K562 (cell line): ENCODE measurements around the gene UBR3. TPM values are rescaled to one million over a fixed set of nuclear protein-coding genes. Genes with fewer than 3 reads are reported as not detected.
A peak's percentile ranks its signal among the peaks of the same experiment; 100 is the strongest.

Experiments
- BCL6 ChIP-seq: fragments of 250-450 bp; sonication (Bioruptor Pico); IDR thresholded peaks from 2 replicates; pipeline ENCODE4 v1.4.0; 2020
- CHAMP1 ChIP-seq: fragments of 450-650 bp; IDR thresholded peaks from 2 replicates; pipeline ENCODE4 v1.6.1; 2016; ENCODE audit warnings: mild to moderate bottlenecking
- GABPA ChIP-seq: fragments of 200-800 bp; sonication (Bioruptor generic); conservative IDR thresholded peaks from 2 replicates; pipeline ENCODE4 v1.6.1; 2016; ENCODE audit warnings: low read depth, missing genetic modification characterization, missing compliant biosample characterization
- GATAD2A ChIP-seq: fragments of 450-650 bp; IDR thresholded peaks from 2 replicates; pipeline ENCODE4 v1.6.1; 2017
- HSF4 ChIP-seq: fragments of 250-450 bp; sonication (Bioruptor Pico); IDR thresholded peaks from 2 replicates; pipeline ENCODE4 v2.1.2; 2022; ENCODE audit warnings: mild to moderate bottlenecking, moderate library complexity, borderline replicate concordance
- KDM1A ChIP-seq, 2 experiments: fragments of 450-650 bp; IDR thresholded peaks; 2 replicates each; pipeline ENCODE4 v1.6.1; 2016; ENCODE audit warnings: mild to moderate bottlenecking in 2 of 2
- PHF20 ChIP-seq: fragments of 450-650 bp; IDR thresholded peaks from 2 replicates; pipeline ENCODE4 v1.6.1; 2018; ENCODE audit not compliant: partially characterized antibody
- SPI1 ChIP-seq: IDR thresholded peaks from 2 replicates; pipeline ENCODE4 v1.6.1; 2011; ENCODE audit warnings: low read depth, low read length, control low read depth, borderline replicate concordance
- ZEB2 ChIP-seq: fragments of 450-650 bp; IDR thresholded peaks from 2 replicates; pipeline ENCODE4 v1.6.1; 2016
- ZNF23 ChIP-seq: fragments of 250-450 bp; sonication (Bioruptor Pico); IDR thresholded peaks from 2 replicates; pipeline ENCODE4 v1.4.0; 2020; ENCODE audit warnings: mild to moderate bottlenecking
- ZNF57 ChIP-seq: fragments of 450-650 bp; formaldehyde crosslinking; IDR thresholded peaks from 2 replicates; pipeline ENCODE4 v1.4.0; 2020; ENCODE audit warnings: mild to moderate bottlenecking, moderate library complexity
- ZNF583 ChIP-seq: fragments of 250-450 bp; sonication (Bioruptor Pico); IDR thresholded peaks from 2 replicates; pipeline ENCODE4 v1.4.0; 2020
- polyA plus RNA-seq, 8 experiments: library from polyadenylated mRNA; depleted of rRNA in 4 of 8; stranded (reverse) in 5 of 8; unstranded in 3 of 8; fragments of >200 nt; fragmentation: Nextera tagmentation in 2 of 8; fragmentation: Illumina TruSeq in 1 of 8; extraction: Ambion mirVana in 2 of 8; extraction: Trizol in 1 of 8; gene quantifications; 2 replicates each; pipeline versions ENCODE4 v1.2.1 to v1.2.3, GENCODE V29; 2011 to 2014; ENCODE audit warnings: inconsistent platforms in 1 of 8, missing spikeins in 1 of 8
- total RNA-seq, 7 experiments: library from RNA; depleted of rRNA in 6 of 7; stranded (reverse); fragments of >200 nt in 6 of 7; fragmentation: Illumina TruSeq in 2 of 7; extraction: Trizol in 2 of 7; gene quantifications; 2 replicates each; pipeline versions ENCODE4 v1.2.1 to v1.2.3, GENCODE V29; 2011 to 2021; ENCODE audit warnings: low replicate concordance in 1 of 7
- TF ChIP-seq, protein P1 (sequence below), 2 experiments: fragments of 450-650 bp; formaldehyde crosslinking in 1 of 2; IDR thresholded peaks; 2 replicates each; pipeline versions ENCODE4 v1.4.0 to v1.6.1; 2014 to 2020; ENCODE audit warnings: mild to moderate bottlenecking in 2 of 2, borderline replicate concordance in 1 of 2, low read depth in 1 of 2
- TF ChIP-seq, protein P2 (sequence below): sonication (generic); formaldehyde crosslinking; IDR thresholded peaks from 2 replicates; pipeline ENCODE4 v1.8.0; 2022; ENCODE audit warnings: mild to moderate bottlenecking, missing genetic modification reagents, borderline replicate concordance
- TF ChIP-seq, protein P3 (sequence below): fragments of 450-650 bp; formaldehyde crosslinking; conservative IDR thresholded peaks from 2 replicates; pipeline ENCODE4 v1.4.0; 2022; ENCODE audit warnings: mild to moderate bottlenecking, missing genetic modification characterization

Gene UBR3
- total and polyA plus RNA-seq, 9 of the 15 experiments (the other 6 are each of a cell fraction or from before 2014, with no cell fraction given): 14.4 to 63.5 (median 40.4) TPM

DNA sequence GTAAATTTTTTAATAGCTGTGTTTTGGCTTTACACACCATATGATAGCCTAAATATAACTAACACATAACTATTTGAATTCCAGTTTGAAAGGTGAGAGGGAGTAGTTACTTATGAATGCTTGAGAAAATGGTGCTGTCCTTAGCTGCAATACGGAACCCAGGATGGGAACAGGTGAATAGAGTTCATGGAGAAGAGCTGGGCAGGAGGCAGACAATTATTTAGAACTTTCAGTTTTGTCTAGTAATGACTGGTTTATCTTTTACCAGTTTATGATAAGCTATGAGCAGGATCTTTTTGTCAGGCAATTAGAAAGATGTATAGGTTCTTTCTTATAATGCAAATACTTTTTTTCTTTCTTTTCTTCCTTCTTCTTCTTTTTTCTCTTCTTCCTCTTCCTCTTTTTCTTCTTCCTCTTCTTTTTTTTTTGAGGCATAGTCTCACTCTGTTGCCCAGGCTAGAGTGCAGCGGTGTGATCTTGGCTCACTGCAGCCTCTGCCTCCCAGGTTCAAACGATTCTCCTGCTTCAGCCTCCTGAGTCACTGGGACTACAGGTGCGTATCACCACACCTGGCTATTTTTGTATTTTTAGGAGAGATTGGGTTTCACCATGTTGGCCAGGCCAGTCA, 25.9 kb downstream of the UBR3 start (continued):
- TF ChIP-seq, protein P1, sequence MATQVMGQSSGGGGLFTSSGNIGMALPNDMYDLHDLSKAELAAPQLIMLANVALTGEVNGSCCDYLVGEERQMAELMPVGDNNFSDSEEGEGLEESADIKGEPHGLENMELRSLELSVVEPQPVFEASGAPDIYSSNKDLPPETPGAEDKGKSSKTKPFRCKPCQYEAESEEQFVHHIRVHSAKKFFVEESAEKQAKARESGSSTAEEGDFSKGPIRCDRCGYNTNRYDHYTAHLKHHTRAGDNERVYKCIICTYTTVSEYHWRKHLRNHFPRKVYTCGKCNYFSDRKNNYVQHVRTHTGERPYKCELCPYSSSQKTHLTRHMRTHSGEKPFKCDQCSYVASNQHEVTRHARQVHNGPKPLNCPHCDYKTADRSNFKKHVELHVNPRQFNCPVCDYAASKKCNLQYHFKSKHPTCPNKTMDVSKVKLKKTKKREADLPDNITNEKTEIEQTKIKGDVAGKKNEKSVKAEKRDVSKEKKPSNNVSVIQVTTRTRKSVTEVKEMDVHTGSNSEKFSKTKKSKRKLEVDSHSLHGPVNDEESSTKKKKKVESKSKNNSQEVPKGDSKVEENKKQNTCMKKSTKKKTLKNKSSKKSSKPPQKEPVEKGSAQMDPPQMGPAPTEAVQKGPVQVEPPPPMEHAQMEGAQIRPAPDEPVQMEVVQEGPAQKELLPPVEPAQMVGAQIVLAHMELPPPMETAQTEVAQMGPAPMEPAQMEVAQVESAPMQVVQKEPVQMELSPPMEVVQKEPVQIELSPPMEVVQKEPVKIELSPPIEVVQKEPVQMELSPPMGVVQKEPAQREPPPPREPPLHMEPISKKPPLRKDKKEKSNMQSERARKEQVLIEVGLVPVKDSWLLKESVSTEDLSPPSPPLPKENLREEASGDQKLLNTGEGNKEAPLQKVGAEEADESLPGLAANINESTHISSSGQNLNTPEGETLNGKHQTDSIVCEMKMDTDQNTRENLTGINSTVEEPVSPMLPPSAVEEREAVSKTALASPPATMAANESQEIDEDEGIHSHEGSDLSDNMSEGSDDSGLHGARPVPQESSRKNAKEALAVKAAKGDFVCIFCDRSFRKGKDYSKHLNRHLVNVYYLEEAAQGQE (IDR thresholded peaks at IDR 0.05; ENCODE audit: borderline replicate concordance): peak; percentile 18; the same call in 1 of the 2 replicates
- TF ChIP-seq, protein P1 (CRISPR knock-in tag; IDR thresholded peaks at IDR 0.05; ENCODE audit: low read depth): no peak
- TF ChIP-seq BCL6 (CRISPR knock-in tag) (no peak), SPI1 (0 out of 2 replicates have a peak, but pooled peaks have one; percentile 49), KDM1A (IDR thresholded peaks at IDR 0.05) (no peak), ZNF57 (CRISPR knock-in tag) (no peak), GABPA (tag) (no peak), ZNF583 (CRISPR knock-in tag) (no peak), CHAMP1 (no peak), ZEB2 (peak; percentile 49; the same call in 1 of the 2 replicates), HSF4 (CRISPR knock-in tag) (no peak), PHF20 (no peak), ZNF23 (CRISPR knock-in tag) (no peak), GATAD2A (no peak)
- TF ChIP-seq, protein P2, sequence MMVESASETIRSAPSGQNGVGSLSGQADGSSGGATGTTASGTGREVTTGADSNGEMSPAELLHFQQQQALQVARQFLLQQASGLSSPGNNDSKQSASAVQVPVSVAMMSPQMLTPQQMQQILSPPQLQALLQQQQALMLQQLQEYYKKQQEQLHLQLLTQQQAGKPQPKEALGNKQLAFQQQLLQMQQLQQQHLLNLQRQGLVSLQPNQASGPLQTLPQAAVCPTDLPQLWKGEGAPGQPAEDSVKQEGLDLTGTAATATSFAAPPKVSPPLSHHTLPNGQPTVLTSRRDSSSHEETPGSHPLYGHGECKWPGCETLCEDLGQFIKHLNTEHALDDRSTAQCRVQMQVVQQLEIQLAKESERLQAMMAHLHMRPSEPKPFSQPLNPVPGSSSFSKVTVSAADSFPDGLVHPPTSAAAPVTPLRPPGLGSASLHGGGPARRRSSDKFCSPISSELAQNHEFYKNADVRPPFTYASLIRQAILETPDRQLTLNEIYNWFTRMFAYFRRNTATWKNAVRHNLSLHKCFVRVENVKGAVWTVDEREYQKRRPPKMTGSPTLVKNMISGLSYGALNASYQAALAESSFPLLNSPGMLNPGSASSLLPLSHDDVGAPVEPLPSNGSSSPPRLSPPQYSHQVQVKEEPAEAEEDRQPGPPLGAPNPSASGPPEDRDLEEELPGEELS (CRISPR knock-in tag): no peak
- TF ChIP-seq, protein P3, sequence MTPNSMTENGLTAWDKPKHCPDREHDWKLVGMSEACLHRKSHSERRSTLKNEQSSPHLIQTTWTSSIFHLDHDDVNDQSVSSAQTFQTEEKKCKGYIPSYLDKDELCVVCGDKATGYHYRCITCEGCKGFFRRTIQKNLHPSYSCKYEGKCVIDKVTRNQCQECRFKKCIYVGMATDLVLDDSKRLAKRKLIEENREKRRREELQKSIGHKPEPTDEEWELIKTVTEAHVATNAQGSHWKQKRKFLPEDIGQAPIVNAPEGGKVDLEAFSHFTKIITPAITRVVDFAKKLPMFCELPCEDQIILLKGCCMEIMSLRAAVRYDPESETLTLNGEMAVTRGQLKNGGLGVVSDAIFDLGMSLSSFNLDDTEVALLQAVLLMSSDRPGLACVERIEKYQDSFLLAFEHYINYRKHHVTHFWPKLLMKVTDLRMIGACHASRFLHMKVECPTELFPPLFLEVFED (CRISPR knock-in tag): no peak
